GM12865 (cell line): ENCODE measurements around the gene CPVL.

Source experiments
- DNase-seq: peaks from one replicate; pipeline ENCODE4 v3.0.0; 2010; ENCODE audit warnings: low read depth
- H3K4me3 ChIP-seq: 2 replicates; pipeline ENCODE4 v1.5.1; 2011; ENCODE audit warnings: mild to moderate bottlenecking, low read depth, low read length, control low read depth
- CTCF ChIP-seq: IDR thresholded peaks from 2 replicates; pipeline ENCODE4 v1.5.1; 2011; ENCODE audit warnings: low read length, control low read depth, low read depth, inconsistent platforms; ENCODE audit not compliant: insufficient read depth; ENCODE audit errors: missing control alignments

The CPVL gene

GRCh38 chr7:29146057-29146706 lies at the start of gene CPVL:
Gene CPVL, minus strand, starts transcription at chr7:29146537. Its CDS starts 25,476 bp downstream, at chr7:29121061.
- no peak for DNase-seq
- no peak within 1 kb of the TSS for H3K4me3 ChIP-seq
- no peak for TF ChIP-seq CTCF

DNA sequence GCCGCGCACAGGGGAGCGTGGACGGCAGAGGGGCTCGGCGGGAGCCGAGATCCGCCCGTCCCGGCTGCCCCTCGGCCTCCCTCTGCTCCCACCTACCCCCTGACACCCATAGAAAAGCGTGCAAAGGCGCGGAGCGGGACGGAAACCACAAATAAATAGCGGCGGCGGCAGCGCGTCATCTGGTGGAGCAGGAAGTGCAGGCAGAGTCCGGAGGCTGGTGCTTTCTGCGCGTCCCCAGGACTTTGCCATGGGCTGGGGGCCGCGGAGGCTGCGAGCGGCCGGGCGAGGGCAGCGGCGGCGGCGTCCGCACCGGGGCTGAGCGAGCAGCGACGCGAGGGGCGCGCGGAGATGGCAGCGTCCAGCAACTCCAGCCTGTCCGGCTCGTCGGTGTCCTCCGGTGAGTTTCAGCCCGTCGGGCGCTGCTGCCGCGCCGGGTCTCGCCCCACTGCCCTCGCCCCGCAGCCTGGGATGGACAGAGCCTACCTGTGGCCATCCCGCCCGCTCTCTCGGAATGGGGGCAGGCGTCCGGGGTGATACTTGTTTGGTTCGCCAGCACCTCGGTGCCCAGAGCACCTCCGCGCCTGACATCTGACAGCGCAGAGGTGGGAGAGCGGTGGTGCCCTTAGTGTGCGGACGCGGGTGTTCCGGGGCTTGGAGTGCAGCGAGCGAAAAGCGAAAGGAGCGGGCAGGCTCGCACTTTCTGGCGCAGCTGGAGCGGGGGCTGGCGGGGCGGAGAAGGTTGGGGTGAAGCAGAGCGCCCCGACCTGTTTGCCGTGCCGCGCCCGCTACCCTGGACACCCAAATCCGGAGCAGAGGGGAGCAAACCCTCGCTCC lies 48.5 kb upstream of the CPVL start, which contains the start of gene CHN2:
Gene CHN2 (plus strand): TSS at position 182 of the 834 bp plus-strand sequence.
- DNase-seq, result peak; percentile 14
- peak within 1 kb of the TSS; percentile 51 for H3K4me3 ChIP-seq
- TF ChIP-seq CTCF, result no peak

- TF ChIP-seq CTCF, result no peak
- DNase-seq, result no peak
- H3K4me3 ChIP-seq, result peak overlapping the region; percentile 37
Measured at GRCh38 chr7:29194206-29194593, 47.9 kb upstream of the CPVL start.

DNA sequence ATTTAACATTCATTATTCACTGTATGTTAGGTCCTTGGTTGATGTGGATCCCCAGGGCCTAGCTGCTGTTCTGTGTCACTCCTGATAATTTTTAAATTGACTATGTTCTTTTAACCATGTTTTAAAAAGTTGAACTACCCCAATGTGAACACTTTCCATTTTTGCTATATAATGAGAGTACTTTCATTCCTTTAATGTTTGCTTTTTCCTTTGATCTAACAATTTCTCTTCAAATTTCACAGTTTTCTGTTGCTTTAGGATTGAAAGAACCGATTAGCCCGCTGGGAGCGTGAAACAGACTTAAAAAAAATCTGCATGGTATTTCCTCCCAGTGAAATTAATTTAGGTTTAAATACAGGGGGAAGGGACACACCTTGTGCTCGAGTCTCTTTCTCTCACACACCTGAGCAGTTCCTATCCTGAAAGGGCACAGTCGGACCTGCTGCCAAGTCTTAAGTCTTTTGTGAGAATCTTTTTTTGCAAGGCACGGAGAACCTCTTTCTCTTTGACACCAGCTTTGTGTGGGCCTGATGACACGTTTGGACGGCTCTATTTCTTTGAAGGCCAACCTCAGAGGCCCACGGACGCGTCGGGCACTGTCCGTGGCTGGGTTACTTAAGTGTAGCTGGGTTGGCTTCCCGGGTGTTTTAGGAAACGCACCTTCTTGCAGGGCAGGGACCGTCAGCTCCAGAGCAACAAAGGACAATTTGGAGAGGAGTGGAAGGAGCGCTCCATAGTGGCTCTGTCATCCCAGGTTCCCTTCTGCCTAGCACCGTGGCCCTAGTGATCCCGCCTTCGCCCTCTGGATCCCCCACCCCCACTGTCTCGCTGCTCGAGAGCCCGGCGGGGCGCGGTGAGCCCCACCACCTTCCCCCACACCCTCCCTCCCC lies 47.2 kb upstream of the CPVL start:
- no peak overlapping the region for H3K4me3 ChIP-seq
- no peak for TF ChIP-seq CTCF
- DNase-seq, result no peak

- DNase-seq, result no peak
- no peak overlapping the region for H3K4me3 ChIP-seq
- TF ChIP-seq CTCF, result no peak
Measured at GRCh38 chr7:29192811-29193210, 46.5 kb upstream of the CPVL start.

GRCh38 chr7:29192323-29192722 lies 46.0 kb upstream of the CPVL start:
- no peak for TF ChIP-seq CTCF
- no peak overlapping the region for H3K4me3 ChIP-seq
- DNase-seq, result no peak
